Mucosa of rectum (tissue), 2 donors: Measurements from ENCODE around the gene KHK.

Source experiments
- H3K27ac ChIP-seq, 2 donors: one replicate each; pipeline ENCODE4 v1.7.0; 2013; ENCODE audit warnings: inconsistent platforms in 2 of 2, low read depth in 2 of 2, low read length in 2 of 2
- H3K27me3 ChIP-seq, 2 donors: one replicate each; pipeline ENCODE4 v1.7.0; 2013; ENCODE audit warnings: low read length in 2 of 2; ENCODE audit not compliant: control insufficient read depth in 2 of 2, insufficient read depth in 2 of 2
- H3K36me3 ChIP-seq, 2 donors: one replicate each; pipeline ENCODE4 v1.7.0; 2013; ENCODE audit warnings: low read length in 2 of 2; ENCODE audit not compliant: control insufficient read depth in 2 of 2, insufficient read depth in 2 of 2
- H3K4me1 ChIP-seq, 2 donors: one replicate each; pipeline ENCODE4 v1.7.0; 2013; ENCODE audit warnings: low read length in 2 of 2, mild to moderate bottlenecking in 1 of 2; ENCODE audit not compliant: control insufficient read depth in 2 of 2, insufficient read depth in 2 of 2
- H3K4me3 ChIP-seq, 2 donors: one replicate each; pipeline ENCODE4 v1.7.0; 2013; ENCODE audit warnings: low read length in 2 of 2
- H3K9ac ChIP-seq, 2 donors: one replicate each; pipeline ENCODE4 v1.7.0; 2013; ENCODE audit warnings: low read length in 2 of 2, low read depth in 1 of 2, mild to moderate bottlenecking in 1 of 2
- H3K9me3 ChIP-seq, 2 donors: one replicate each; pipeline ENCODE4 v1.7.0; 2013; ENCODE audit warnings: low read length in 2 of 2; ENCODE audit not compliant: control insufficient read depth in 2 of 2
- donor health status: healthy.
- donor health status: Normal muscosa, but diverticular disease.

The KHK gene

DNA sequence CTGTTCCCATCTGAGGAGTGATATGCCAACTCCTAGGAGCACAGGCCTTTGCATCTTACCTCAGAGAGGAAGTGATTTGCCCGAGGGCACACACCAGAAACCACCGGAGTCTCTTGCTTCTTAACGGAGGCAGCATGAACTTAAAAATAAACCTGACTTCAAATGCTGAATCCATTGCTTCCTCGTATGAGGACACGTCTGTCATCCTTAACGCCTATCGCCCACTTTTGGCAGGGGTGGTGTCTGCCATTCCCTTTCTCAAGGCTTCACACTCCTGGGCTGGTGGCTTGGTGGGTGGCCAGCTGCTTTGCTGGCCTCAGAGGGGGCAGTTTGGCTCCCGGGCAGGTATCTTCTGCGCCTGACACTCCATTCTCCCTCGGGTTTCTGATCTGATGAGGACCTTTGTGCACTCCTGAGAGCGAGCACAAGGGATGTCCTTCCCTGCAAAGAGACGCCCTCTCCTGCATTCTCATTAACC is 48.9 kb downstream of the KHK start:
- H3K36me3 ChIP-seq: peaks cover 13 to 21% of the 10 kb centered on the region in 2 donors
- H3K9me3 ChIP-seq: no peaks in the 10 kb centered on the region
- H3K4me1 ChIP-seq: peaks cover 15 to 18% of the 10 kb centered on the region in 2 donors
- no peak overlapping the region for H3K27ac ChIP-seq
- no peaks in the 10 kb centered on the region for H3K27me3 ChIP-seq
- H3K4me3 ChIP-seq: no peak overlapping the region
- H3K9ac ChIP-seq: no peak overlapping the region

- Histone ChIP-seq H3K9me3 (no peaks in the 10 kb centered on the region), H3K4me3 (no peak overlapping the region), H3K27ac (no peak overlapping the region), H3K27me3 (no peaks in the 10 kb centered on the region), H3K9ac (no peak overlapping the region), H3K36me3 (peaks cover 4 to 9% of the 10 kb centered on the region in 2 donors), H3K4me1 (peaks cover 15 to 18% of the 10 kb centered on the region in 2 donors)
Measured at GRCh38 chr2:27136751-27137150, 50.2 kb downstream of the KHK start.

- Histone ChIP-seq H3K4me1 (peaks cover 15 to 18% of the 10 kb centered on the region in 2 donors), H3K9ac (no peak overlapping the region)
Measured at GRCh38 chr2:27137322-27137935, 50.9 kb downstream of the KHK start.

GRCh38 chr2:27138111-27138510 is 51.5 kb downstream of the KHK start:
- H3K9me3 ChIP-seq: no peaks in the 10 kb centered on the region
- H3K9ac ChIP-seq: no peak overlapping the region
- no peaks in the 10 kb centered on the region for H3K27me3 ChIP-seq
- no peak overlapping the region for H3K27ac ChIP-seq
- H3K4me1 ChIP-seq: peaks cover 9 to 11% of the 10 kb centered on the region in 2 donors
- H3K4me3 ChIP-seq: no peak overlapping the region
- no peaks in the 10 kb centered on the region for H3K36me3 ChIP-seq

More at GRCh38 chr2:27137322-27137935, 50.9 kb downstream of the KHK start:
- H3K9me3 ChIP-seq: no peaks in the 10 kb centered on the region
- H3K36me3 ChIP-seq: peaks cover 0 to 2% of the 10 kb centered on the region in 2 donors
- no peak overlapping the region for H3K4me3 ChIP-seq
- no peaks in the 10 kb centered on the region for H3K27me3 ChIP-seq
- no peak overlapping the region for H3K27ac ChIP-seq

GRCh38 chr2:27139310-27139709 is 52.7 kb downstream of the KHK start, which contains the start of gene PRR30:
TSS of gene PRR30 (minus strand) at chr2:27139410. CDS start at chr2:27138329, 1,081 bp downstream.
- Histone ChIP-seq H3K27me3 (no peaks in the 10 kb centered on the region), H3K4me1 (peaks cover 0 to 4% of the 10 kb centered on the region in 2 donors), H3K4me3 (no peak within 1 kb of the TSS), H3K27ac (no peak within 1 kb of the TSS), H3K9me3 (no peaks in the 10 kb centered on the region), H3K36me3 (no peaks in the 10 kb centered on the region), H3K9ac (no peak within 1 kb of the TSS)

- no peak overlapping the region for H3K9ac ChIP-seq
- no peaks in the 10 kb centered on the region for H3K36me3 ChIP-seq
Measured at GRCh38 chr2:27143285-27143684, 56.7 kb downstream of the KHK start.

DNA sequence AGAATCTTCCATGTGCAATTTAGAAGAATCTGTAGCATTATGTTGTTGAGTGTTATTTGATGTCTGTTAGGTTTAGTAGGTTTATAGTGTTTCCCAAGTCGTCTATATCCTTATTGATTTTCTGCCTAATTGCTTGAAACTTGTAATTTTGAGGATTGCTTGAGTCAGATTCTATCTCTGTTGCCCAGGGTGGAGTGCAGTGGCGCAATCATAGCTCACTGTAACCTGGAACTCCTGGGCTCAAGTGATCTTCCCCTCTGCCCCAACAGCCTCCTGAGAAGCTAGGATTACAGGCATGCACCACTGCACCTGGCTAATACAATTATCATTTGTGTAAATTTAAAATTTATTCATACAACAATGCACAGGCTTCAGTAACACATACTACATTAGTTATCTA is 59.1 kb downstream of the KHK start:
- no peak overlapping the region for H3K4me3 ChIP-seq
- no peaks in the 10 kb centered on the region for H3K4me1 ChIP-seq
- no peaks in the 10 kb centered on the region for H3K36me3 ChIP-seq
- H3K9me3 ChIP-seq: no peaks in the 10 kb centered on the region
- no peak overlapping the region for H3K9ac ChIP-seq
- H3K27ac ChIP-seq: no peak overlapping the region
- no peaks in the 10 kb centered on the region for H3K27me3 ChIP-seq

More at GRCh38 chr2:27143285-27143684, 56.7 kb downstream of the KHK start:
- H3K27me3 ChIP-seq: no peaks in the 10 kb centered on the region
- no peaks in the 10 kb centered on the region for H3K4me1 ChIP-seq
- no peaks in the 10 kb centered on the region for H3K9me3 ChIP-seq
- H3K4me3 ChIP-seq: no peak overlapping the region
- no peak overlapping the region for H3K27ac ChIP-seq

GRCh38 chr2:27147935-27148334 is 61.4 kb downstream of the KHK start:
- no peak overlapping the region for H3K4me3 ChIP-seq
- H3K9ac ChIP-seq: no peak overlapping the region
- H3K27me3 ChIP-seq: no peaks in the 10 kb centered on the region
- no peaks in the 10 kb centered on the region for H3K9me3 ChIP-seq
- no peaks in the 10 kb centered on the region for H3K4me1 ChIP-seq
- H3K27ac ChIP-seq: no peak overlapping the region
- H3K36me3 ChIP-seq: no peaks in the 10 kb centered on the region

- H3K9ac ChIP-seq: no peak within 1 kb of the TSS
- no peak within 1 kb of the TSS for H3K4me3 ChIP-seq
- H3K27me3 ChIP-seq: no peaks in the 10 kb centered on the region
- no peaks in the 10 kb centered on the region for H3K36me3 ChIP-seq
- no peaks in the 10 kb centered on the region for H3K9me3 ChIP-seq
- no peak within 1 kb of the TSS for H3K27ac ChIP-seq
- H3K4me1 ChIP-seq: no peaks in the 10 kb centered on the region
Measured at GRCh38 chr2:27148801-27149439, 62.3 kb downstream of the KHK start, which contains the start of gene TCF23. TSS of gene TCF23 (plus strand) at chr2:27149004. CDS start at chr2:27149134, 130 bp downstream.

DNA sequence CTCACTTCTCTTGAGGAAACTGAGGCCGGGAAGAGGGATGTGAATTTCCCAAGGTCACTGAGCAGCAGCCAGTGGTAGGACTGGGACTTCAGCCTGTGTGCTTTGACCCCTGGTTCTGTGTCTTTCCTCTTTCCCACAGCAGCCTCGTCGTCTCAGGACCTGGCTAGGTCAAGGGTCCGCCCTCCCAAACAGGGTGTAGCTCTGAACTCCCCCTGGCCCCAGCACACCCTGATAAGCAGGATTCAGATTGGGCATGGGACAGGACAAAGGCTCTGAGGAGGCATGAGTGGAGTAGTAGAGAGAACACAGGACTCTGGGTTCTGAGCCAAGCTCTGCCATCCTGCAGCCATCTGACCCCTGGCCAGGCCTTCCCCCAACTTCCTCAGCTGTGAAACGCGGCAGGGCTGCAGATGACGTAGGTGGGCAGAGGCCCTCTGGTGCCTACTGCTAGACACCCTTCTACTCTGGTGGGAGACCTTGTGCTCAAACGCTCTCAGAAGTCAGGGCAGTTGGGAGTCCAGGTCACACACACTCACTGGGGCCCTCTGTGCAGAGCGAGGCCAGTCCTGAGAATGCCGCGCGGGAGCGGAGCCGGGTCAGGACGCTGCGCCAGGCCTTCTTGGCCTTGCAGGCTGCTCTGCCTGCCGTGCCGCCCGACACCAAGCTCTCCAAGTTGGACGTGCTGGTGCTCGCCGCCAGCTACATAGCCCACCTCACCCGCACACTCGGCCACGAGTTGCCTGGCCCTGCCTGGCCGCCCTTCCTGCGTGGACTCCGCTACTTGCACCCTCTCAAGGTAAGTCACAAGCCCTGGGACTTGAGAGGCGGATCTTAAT is 63.2 kb downstream of the KHK start:
- Histone ChIP-seq H3K9ac (no peak overlapping the region), H3K9me3 (no peaks in the 10 kb centered on the region), H3K36me3 (no peaks in the 10 kb centered on the region), H3K27me3 (no peaks in the 10 kb centered on the region), H3K4me1 (no peaks in the 10 kb centered on the region), H3K4me3 (no peak overlapping the region), H3K27ac (no peak overlapping the region)
